ENCODE measurements around the gene TNK1.
A peak's percentile ranks its signal among the peaks of the same experiment; 100 is the strongest.

TNK1 gene

DNA sequence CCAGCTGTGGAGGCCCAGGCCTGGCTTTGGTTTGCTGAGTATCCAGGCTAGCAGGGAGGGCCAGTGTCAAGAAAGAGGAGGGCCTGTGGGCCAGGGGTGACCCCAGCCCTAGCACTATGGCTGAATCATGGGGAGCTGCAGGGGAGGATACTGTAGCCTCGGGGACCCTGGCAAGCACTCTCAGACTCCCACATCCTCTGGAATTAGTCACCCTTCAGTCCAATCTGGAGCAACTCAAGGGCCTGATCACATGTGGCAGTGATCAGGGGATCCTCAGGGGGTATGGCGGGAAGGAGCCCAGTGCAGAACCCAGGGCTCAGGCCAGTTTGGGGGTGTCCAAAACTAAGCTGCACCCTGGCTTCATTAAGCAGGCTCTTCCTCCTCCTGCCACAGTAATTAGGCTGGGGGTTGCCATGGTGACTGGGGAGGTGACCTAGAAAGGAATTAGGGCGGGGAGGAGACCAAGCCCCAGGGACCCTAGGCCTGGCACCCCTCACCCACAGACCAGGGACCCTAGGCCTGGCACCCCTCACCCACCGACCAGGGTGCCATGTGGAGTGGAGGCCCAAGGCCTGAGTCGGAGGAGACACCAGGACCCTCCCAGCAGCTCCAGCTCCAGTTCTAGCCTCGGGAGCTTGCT is 32.6 kb downstream of the TNK1 start:
- no peak for DNase-seq

DNA sequence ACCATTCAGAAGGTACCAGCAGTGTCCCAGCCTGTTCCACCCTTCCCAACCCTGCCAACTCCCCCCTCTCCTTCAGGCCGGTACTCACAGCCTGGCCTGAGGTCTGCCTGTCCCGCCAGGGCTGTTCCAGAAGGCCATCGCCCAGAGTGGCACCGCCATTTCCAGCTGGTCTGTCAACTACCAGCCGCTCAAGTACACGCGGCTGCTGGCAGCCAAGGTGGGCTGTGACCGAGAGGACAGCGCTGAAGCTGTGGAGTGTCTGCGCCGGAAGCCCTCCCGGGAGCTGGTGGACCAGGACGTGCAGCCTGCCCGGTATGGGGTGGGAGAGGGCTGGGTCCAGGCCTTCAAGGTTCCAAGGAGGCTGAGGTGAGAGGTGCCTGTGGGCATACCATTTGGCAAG is 33.9 kb downstream of the TNK1 start:
- DNase-seq = no peak

DNA sequence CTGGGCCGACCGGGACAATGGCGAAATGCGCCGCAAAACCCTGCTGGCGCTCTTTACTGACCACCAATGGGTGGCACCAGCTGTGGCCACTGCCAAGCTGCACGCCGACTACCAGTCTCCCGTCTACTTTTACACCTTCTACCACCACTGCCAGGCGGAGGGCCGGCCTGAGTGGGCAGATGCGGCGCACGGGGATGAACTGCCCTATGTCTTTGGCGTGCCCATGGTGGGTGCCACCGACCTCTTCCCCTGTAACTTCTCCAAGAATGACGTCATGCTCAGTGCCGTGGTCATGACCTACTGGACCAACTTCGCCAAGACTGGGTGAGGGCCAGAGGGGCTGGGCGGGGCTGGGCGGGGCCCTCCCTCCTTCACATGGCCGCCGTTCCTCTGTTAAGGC is 34.9 kb downstream of the TNK1 start:
- DNase-seq = no peak

DNA sequence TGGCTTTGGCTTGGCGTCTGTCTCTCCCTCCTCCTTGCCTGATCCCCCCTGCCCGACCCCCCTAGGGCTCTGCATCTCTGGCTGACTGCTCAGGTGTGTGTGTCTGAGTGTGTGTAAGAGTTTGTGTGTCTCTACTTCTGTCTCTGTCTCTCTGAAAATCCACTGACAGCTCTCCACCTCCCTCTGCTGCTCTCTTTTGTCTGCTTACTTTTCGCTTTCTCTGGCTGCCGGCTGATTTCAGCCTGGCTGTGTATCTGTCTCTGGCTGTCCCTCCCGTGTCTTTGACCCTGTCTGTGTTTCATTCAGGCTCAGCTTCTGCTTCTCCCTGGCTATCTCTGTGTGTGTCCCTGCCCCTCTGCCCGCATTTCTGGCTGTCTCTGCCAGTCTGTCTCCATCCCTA is 35.4 kb downstream of the TNK1 start:
- DNase-seq = no peak

DNA sequence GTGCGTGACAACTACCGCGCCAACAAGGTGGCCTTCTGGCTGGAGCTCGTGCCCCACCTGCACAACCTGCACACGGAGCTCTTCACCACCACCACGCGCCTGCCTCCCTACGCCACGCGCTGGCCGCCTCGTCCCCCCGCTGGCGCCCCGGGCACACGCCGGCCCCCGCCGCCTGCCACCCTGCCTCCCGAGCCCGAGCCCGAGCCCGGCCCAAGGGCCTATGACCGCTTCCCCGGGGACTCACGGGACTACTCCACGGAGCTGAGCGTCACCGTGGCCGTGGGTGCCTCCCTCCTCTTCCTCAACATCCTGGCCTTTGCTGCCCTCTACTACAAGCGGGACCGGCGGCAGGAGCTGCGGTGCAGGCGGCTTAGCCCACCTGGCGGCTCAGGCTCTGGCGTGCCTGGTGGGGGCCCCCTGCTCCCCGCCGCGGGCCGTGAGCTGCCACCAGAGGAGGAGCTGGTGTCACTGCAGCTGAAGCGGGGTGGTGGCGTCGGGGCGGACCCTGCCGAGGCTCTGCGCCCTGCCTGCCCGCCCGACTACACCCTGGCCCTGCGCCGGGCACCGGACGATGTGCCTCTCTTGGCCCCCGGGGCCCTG is 36.3 kb downstream of the TNK1 start:
- no peak for DNase-seq

DNA sequence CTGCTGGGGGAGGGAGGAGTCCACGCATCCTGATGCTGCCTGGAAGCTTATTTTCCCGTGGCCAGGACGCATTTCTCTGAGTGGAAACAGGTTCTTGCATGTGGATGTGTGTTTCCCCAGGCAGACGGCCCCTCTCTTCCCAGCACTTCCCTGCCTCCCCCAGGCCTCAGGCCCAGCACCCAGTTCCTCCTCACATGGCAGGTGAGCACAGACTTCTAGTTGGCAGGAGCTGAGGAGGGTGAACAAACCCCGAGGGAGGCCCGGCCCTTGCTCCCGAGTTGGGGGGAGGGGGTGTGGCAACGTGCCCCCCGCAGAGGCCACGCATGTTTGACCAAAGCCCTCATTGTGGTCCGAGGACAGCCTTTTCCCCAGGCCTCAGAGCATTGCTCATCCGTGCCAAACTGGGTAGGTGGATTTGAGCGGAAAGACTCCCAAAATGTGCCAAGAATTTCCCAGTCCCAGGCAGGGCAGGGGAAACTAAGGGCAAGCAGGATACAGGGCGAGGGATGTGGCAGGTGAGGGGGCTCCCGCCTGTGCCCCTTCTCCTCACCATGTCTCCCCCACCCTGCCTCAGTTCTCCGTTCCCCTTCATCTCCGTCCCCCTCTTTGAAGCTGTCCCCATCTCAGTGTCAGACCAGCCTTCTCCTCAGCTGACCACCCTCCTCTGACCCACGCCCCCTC is 37.7 kb downstream of the TNK1 start:
- DNase-seq = no peak

DNA sequence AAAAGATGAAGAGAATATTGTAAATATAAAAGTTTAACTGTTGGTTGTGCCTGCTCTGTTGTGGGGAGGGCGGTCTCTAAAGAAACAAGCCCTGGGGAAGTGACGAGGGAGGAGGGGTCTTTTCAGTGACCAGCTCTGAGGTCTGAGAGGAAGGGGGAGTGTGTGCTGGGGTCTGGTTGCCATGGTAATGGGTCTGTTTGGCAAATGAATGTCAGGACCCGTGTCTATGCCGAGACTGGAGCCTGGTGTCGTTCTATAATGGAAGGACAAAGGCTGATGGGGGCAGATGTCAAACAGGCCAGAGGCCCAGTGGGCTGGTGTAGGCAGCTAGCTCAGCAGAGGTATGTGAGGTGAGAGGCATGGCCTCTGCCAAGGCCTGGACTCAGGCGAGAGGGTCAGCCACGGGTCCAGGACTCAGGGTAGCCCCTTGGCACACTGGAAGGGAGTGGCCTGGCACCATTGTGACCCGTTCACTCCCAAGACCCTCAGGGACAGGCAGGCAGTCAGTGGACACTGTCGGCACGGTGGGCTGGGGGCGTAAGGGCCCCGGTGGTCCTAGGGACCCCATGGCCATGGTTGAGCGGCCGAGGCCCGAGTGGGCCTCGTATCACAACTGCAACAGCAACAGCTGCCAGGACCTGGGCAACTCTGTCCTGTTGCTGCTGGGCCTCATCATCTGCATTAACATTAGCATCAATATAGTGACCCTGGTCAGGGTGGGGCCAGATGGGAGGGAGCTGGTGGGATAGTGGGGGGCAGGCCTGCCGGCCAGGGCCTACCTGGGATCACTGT is 39.1 kb downstream of the TNK1 start, which contains the start of gene SPEM1:
Gene SPEM1, plus strand, starts transcription at position 506 of the 792 bp plus-strand sequence. Its CDS starts 61 bp downstream, at position 567.
- DNase-seq = no peak

DNA sequence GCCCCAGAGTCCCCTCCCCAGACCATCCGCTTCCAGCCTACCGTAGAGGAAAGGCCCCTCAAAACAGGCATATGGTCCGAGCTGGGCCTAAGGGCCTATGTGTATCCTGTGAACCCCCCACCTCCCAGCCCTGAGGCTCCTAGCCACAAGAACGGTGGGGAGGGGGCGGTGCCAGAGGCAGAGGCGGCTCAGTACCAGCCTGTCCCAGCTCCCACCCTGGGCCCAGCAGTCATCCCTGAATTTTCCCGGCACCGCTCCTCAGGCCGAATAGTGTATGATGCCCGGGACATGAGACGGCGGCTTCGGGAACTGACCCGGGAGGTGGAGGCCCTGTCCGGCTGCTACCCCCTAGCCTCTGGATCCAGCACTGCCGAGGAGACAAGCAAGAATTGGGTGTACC is 40.3 kb downstream of the TNK1 start:
- no peak for DNase-seq

DNA sequence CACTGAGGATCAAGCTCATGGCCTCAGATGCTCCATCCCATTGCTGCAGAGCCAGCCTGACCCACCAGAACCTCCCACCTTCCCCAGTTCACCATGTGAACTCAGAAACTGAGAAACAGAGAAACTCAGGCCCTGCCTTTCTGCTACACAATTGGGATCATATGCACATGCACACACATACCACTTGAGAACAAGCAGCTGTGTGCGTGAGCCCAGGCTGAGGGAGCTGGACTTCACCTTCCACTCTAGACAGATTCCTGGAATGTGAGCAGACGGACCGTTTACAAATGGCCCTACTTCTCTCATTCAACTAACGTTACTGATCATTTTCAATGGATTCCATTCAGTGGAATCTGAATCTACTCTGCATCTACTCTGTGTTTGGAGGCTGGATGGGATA is 42.8 kb downstream of the TNK1 start:
- DNase-seq = no peak

DNA sequence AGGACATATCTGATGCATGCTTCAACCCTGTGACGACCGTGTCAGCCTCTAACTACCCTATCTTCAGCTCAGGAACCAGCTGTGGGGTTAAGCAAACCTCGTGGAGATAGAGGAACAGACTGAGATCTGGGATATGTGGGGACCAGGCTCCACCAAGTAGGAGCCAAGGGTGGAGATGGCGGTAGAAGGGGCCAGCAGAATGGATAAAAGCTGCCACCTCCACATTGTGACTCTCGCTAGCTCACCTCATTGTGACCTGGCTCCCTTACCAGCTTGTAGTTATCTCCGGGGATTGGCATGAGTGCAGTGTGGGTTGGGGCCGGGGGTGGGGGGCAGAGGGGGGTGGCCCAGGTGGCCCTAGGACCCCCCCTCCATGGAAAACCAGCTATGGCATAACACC is 44.4 kb downstream of the TNK1 start, which contains the start of gene SPEM2:
Gene SPEM2, plus strand, starts transcription at position 301 of the 400 bp plus-strand sequence. Its CDS starts 73 bp downstream, at position 374.
- no peak for DNase-seq

DNA sequence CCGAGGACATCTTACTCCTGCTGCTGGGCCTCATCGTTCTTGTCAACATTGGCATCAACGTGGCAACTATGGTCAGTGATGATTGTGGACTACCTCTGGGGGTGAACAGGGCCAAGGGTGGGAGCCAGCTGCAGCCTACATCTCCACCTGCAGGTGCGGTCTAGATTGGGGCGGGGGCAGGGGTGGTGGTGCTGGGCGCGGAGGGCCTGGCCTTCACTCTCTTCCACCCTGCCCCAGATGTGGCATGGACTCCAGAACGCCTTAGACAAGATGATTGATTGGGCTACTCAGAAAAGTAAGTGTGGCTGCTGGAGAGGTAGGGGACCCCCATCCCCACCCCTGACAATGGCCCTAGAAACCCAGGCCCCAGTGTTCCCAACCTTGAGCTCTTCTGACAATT is 44.9 kb downstream of the TNK1 start:
- no peak for DNase-seq

DNA sequence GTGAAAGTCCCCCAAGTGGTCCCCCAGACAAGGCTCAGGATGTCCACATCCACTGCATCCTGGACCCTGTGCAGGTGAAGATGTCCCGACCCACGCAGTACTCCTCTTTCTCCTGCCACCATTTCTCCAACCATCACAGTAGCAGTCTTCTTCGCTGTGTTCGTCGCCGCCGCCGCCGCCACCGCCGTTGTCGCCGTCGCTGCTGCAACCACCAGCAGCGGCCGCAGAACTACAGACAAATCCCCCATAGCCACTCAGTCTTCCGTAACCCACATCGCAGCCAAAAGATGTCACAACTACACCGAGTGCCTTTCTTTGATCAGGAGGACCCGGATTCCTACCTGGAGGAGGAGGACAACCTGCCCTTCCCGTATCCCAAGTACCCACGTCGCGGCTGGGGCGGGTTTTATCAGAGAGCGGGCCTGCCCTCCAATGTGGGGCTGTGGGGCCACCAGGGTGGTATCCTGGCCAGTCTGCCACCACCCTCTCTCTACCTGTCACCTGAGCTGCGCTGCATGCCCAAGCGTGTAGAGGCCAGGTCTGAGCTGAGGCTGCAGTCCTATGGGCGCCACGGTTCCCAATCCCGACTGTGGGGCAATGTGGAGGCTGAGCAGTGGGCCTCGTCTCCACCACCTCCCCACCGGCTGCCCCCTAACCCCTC is 45.4 kb downstream of the TNK1 start:
- DNase-seq = no peak

DNA sequence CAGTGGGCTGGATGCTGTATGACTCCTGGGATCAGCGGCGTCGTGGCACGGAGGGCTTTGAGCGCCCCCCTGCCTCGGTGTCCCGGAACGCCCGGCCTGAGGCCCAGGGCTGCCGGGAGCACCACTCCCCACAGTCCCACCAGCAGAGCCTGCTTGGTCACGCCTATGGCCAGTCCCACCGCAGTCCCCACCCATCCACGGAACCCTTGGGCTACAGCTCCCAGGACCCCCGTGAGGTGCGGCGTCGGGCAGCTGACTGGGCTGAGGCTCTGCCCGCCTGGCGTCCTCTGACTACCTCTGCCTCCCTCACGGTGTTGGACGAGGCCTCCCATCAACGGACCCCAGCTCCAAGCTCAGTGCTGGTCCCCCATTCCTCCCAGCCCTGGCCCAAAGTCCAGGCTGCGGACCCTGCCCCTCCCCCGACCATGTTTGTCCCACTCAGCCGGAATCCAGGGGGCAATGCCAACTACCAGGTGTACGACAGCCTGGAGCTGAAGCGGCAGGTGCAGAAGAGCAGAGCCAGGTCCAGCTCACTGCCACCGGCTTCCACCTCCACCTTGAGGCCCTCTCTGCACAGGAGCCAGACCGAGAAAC is 46.1 kb downstream of the TNK1 start:
- DNase-seq = no peak

DNA sequence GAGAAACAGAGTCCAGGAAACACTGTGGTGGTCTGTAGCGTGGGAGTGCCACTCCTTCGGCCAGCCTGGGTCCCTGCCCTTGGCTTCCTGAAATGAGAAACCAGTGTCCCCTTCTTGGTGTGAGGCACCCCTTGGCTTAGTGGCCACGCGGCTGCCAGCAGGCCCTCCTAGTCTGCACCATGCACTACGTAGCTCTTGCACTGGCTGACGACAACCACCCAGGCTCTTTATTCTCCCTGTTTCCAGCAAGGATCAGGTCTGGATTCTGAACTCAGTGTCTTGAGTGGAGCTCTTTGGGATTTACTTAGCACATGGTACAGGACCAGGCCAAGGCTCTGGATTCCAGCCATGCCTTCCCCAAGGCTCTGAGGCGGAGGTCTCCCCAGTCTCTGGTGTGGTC is 46.7 kb downstream of the TNK1 start:
- DNase-seq = no peak

DNA sequence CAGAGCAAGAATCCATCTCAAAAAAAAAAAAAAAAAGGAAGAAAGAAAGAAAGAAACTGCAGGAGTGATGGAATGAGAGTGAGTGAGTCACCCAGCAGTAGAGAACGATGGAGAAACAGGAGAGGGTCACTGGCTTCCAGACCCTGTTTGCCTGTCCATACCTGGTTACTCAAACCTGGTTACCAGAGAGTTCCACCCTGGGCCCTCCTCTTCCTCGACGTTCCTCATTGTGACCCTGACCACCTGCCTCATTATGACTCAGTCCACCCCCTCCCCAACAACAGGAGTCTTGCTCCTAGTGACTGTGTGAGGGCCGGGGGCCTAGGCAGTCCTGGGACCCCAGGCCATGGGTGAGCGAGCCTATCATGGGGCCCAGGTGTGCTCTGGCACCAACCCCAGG is 47.7 kb downstream of the TNK1 start, which contains the start of gene SPEM3:
Gene SPEM3, plus strand, starts transcription at position 301 of the 400 bp plus-strand sequence. Its CDS starts 46 bp downstream, at position 347.
- DNase-seq = no peak

DNA sequence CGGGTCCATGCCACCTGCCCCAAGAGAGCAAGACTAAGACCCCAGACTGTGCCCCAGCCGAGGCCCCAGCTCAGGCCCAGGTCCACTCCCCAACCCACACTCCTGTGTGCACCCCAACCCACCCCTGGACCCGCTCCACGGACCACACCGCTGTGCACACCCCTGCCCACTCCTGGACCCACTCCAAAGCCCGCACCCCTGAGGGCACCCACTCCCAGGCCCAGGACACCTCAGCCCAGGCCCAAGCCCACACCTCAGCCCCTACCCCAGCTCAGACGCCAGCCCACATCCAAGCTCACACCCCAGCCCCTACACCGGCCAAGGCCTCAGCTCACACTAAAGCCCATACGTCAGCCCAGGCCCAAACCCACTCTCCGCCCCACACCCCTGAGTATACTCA is 48.8 kb downstream of the TNK1 start:
- no peak for DNase-seq

DNA sequence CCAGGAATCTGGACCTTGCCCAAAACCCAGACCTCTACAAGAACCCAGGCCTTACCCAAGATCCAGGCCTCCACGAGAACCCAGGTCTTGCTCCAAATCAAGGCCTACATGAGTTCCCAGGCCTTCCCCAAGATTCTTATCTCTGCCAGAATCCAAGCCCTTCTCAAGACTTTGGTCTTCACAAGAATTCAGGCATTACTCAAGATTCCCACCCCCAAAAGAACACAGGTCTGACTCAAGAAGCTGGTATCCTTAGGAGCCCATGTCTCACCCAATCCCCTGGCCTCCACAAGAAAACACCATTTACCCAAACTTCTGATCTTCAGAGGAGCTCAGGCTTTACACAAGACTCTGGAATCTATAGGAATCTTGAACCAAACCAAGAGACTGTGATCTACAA is 50.3 kb downstream of the TNK1 start:
- no peak for DNase-seq

DNA sequence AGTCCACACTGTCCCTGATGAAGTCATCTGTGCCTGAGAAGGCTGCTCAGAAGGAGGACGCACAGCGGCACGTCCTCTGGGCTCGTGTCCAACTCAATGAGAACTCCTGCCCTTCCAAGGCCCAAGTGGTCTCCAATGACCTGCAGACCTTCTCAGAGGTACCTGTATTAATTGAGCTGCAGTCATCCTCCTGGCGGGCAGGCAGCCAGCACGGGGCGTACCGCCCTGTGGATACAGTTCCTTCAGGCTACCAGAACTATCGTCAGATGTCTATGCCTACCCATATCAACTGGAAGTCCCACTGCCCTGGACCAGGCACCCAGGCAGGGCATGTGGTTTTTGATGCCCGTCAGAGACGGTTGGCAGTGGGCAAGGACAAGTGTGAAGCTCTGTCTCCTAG is 51.4 kb downstream of the TNK1 start:
- DNase-seq = no peak

DNA sequence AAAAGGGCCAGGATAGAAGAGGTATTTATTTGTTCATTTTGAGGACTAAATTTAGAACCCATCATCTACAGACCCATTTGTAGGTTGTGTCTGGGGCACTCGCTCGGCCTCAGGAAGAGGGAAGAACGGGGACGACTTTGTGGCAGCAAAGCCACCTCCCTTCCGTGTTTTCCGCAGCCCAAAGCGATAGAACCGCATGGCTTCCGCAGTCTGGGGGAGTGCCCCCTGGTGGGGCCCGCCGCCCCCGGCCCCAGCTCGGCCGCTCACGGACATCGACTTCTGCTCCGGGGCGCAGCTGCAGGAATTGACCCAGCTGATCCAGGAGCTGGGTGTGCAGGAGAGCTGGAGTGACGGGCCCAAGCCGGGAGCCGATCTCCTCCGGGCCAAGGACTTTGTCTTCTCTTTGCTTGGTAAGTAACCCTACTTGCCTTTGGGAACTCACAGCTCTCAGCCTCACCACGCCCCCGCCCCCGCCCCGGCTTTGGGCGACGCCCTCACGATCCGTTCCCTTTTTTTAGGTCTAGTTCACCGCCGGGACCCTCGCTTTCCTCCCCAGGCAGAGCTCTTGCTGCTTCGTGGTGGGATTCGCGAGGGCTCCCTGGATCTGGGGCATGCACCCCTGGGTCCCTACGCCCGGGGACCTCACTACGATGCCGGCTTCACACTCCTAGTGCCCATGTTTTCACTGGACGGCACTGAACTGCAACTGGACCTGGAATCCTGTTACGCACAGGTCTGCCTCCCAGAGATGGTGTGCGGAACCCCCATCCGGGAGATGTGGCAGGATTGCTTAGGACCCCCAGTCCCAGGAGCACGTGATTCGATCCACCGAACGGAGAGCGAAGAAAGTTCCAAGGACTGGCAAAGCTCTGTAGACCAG is 55.0 kb downstream of the TNK1 start:
- no peak for DNase-seq

DNA sequence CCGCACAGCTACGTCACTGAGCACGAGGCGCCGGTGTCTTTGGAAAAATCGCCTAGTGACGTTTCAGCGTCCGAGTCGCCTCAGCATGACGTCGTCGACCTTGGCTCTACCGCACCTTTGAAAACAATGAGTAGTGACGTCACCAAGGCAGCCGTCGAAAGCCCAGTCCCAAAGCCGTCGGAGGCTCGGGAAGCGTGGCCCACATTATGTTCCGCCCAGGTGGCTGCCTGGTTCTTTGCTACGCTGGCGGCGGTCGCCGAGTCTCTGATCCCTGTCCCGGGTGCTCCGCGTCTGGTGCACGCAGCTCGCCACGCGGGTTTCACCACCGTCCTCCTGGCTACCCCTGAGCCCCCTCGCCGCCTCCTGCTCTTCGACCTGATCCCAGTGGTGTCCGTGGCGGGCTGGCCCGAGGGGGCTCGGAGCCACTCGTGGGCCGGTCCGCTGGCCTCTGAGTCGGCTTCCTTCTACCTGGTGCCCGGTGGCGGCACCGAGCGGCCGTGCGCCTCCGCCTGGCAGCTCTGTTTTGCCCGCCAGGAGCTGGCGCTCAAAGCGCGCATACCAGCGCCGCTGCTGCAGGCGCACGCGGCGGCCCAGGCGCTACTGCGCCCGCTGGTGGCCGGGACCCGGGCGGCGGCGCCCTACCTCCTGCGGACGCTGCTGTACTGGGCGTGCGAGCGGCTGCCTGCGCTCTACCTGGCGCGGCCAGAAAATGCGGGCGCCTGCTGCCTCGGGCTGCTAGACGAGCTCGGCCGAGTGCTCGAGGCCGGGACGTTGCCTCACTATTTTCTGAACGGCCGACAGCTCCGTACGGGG is 55.9 kb downstream of the TNK1 start:
- DNase-seq = peak; percentile 60

Measured in NCI-H2029 (cell line).